Measurements from ENCODE around the gene ATP8A2. TPM values are rescaled to one million over a fixed set of nuclear protein-coding genes. Genes with fewer than 3 reads are reported as not detected.

Gene ATP8A2
- total and polyA plus RNA-seq, 9 of the 15 experiments (the other 6 are each of a cell fraction or from before 2014, with no cell fraction given): under 0.01 to 0.33 (median 0.06) TPM; not detected in 4

DNA sequence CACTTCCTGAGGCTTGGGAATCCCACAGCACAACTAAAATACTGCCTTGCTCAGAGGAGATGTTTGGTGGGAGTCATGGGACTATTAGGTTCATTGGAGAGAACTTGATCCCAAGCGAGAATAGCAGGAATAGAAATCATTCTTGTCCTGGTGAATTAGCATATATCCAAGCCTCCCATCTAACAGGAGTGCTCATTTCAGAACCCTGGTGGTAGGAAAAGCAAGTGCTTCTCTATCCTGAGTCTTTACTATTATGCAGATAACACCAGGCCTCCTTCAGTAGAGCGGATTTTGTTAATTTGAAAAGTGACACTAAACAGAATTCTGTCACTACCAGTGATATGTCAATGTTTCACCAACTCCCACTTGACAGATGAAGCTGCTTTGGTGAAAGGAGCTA is 199.5 kb downstream of the ATP8A2 start:
- ChIA-PET POLR2A (no interaction called here), CTCF (ENCODE audit: low intra/inter-chr PET ratio) (interaction anchor here (0.7 kb wide), 1 partner anchor 382 kb away, joined by 3 read pairs; no protein-coding TSS in a partner anchor)
- TF ChIP-seq MCM2 (IDR thresholded peaks at IDR 0.05; ENCODE audit: low read depth) (no peak), ZNF217 (CRISPR knock-in tag; IDR thresholded peaks at IDR 0.05) (no peak), PHF20 (IDR thresholded peaks at IDR 0.05; ENCODE audit: partially characterized antibody) (no peak), ZNF76 (CRISPR knock-in tag; IDR thresholded peaks at IDR 0.05; ENCODE audit: borderline replicate concordance) (no peak), KAT2B (IDR thresholded peaks at IDR 0.05; ENCODE audit: low read depth, low read length) (no peak), KAT8 (IDR thresholded peaks at IDR 0.05; ENCODE audit: low read depth) (no peak)
- TF ChIP-seq, protein P1, sequence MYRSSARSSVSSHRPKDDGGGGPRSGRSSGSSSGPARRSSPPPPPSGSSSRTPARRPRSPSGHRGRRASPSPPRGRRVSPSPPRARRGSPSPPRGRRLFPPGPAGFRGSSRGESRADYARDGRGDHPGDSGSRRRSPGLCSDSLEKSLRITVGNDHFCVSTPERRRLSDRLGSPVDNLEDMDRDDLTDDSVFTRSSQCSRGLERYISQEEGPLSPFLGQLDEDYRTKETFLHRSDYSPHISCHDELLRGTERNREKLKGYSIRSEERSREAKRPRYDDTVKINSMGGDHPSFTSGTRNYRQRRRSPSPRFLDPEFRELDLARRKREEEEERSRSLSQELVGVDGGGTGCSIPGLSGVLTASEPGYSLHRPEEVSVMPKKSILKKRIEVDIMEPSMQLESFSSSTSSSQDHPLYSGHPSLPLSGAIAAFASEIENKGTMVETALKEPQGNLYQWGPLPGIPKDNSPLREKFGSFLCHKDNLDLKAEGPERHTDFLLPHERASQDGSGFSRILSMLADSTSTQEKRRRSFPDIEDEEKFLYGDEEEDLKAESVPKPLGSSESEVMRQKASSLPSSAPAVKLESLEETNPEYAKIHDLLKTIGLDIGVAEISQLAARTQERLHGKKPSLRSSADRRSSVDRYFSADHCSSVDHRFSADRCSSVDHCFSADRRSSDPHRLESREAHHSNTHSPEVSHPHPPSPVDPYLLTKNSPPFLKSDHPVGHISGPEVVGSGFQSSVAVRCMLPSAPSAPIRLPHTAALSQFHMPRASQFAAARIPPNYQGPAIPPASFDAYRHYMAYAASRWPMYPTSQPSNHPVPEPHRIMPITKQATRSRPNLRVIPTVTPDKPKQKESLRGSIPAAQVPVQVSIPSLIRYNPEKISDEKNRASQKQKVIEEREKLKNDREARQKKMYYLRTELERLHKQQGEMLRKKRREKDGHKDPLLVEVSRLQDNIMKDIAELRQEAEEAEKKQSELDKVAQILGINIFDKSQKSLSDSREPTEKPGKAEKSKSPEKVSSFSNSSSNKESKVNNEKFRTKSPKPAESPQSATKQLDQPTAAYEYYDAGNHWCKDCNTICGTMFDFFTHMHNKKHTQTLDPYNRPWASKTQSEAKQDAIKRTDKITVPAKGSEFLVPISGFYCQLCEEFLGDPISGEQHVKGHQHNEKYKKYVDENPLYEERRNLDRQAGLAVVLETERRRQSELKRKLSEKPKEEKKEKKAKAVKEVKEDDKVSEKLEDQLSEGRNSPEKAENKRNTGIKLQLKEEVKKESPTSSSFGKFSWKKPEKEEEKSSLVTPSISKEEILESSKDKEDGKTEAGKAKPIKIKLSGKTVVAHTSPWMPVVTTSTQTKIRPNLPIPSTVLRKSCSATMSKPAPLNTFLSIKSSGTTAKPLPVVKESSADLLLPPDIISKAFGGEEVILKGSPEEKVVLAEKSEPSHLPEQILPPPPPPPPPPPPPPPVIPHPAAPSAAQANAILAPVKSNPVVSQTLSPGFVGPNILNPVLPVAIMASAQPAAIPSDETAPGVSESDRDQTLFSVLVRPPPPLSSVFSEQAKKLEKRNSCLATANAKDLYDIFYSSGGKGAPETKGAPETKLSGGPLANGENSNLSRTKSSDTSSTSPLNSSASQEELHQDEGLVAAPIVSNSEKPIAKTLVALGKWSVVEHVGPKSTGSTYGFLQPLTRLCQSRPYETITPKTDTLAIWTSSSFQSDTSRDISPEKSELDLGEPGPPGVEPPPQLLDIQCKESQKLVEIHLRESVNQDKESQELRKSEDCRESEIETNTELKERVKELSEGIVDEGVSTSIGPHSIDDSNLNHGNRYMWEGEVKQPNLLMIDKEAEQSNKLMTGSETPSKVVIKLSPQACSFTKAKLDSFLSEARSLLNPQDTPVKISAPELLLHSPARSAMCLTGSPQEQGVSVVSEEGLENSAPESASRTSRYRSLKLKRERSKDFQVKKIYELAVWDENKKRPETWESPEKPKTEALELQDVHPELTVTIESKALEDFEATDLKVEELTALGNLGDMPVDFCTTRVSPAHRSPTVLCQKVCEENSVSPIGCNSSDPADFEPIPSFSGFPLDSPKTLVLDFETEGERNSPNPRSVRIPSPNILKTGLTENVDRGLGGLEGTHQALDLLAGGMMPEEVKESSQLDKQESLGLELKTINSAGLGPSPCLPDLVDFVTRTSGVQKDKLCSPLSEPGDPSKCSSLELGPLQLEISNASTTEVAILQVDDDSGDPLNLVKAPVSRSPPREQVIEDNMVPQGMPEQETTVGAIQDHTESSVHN (IDR thresholded peaks at IDR 0.05; ENCODE audit: borderline replicate concordance in 1 of 2, low read depth in 1 of 2): no peak
- TF ChIP-seq, protein P2, sequence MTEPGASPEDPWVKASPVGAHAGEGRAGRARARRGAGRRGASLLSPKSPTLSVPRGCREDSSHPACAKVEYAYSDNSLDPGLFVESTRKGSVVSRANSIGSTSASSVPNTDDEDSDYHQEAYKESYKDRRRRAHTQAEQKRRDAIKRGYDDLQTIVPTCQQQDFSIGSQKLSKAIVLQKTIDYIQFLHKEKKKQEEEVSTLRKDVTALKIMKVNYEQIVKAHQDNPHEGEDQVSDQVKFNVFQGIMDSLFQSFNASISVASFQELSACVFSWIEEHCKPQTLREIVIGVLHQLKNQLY (CRISPR knock-in tag; conservative IDR thresholded peaks at IDR 0.05): no peak
- TF ChIP-seq, protein P3, sequence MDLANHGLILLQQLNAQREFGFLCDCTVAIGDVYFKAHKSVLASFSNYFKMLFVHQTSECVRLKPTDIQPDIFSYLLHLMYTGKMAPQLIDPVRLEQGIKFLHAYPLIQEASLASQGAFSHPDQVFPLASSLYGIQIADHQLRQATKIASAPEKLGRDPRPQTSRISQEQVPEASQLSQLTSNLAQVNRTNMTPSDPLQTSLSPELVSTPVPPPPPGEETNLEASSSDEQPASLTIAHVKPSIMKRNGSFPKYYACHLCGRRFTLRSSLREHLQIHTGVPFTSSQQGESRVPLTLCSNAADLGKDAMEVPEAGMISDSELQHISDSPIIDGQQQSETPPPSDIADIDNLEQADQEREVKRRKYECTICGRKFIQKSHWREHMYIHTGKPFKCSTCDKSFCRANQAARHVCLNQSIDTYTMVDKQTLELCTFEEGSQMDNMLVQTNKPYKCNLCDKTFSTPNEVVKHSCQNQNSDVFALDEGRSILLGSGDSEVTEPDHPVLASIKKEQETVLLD (IDR thresholded peaks at IDR 0.05): no peak
- peaks cover 0 to 14% of the 10 kb centered on the region in 2 experiments; a peak in 2 of 5 replicates for H3K27me3 ChIP-seq (ENCODE audit: control insufficient read depth in 2 of 2, insufficient read depth in 2 of 2, low read length in 2 of 2)
- no peak overlapping the region for H3K4me3 ChIP-seq
- no peaks in the 10 kb centered on the region for H3K9me1 ChIP-seq (ENCODE audit: control insufficient read depth, insufficient read depth, low read length)
- intact Hi-C loops (cut with micrococcal nuclease): loop anchor here (5.0 to 10.0 kb wide), 2 partner anchors 491 to 566 kb away; no protein-coding TSS in a partner anchor
- H4K20me1 ChIP-seq (replicated peaks; ENCODE audit: control insufficient read depth, insufficient read depth, low read length): no peaks in the 10 kb centered on the region
- H3K4me1 ChIP-seq (replicated peaks in 1 of 2; ENCODE audit: control insufficient read depth in 2 of 2, insufficient read depth in 2 of 2, low read length in 2 of 2): no peaks in the 10 kb centered on the region
- H3K27ac ChIP-seq (ENCODE audit: extremely low read depth, low read depth, low read length): no peak overlapping the region
- FAIRE-seq (no peak), ATAC-seq (no peak), DNase-seq (ENCODE audit: extremely low read depth in 1 of 4, low spot score in 3 of 4) (no peak)
- H3K36me3 ChIP-seq (ENCODE audit: control insufficient read depth, insufficient read depth, low read length): no peaks in the 10 kb centered on the region
- H3K79me2 ChIP-seq (ENCODE audit: control insufficient read depth, insufficient read depth, low read length): no peaks in the 10 kb centered on the region
- no peaks in the 10 kb centered on the region for H3K9me3 ChIP-seq (replicated peaks; ENCODE audit: control insufficient read depth, insufficient read depth, low read depth, low read length)
- no peak overlapping the region for H3K4me2 ChIP-seq (ENCODE audit: insufficient read depth, low read length)
- no peak overlapping the region for H2AFZ ChIP-seq (ENCODE audit: low read depth, low read length)
- WGBS (ENCODE audit: insufficient coverage, low coverage, missing lambda C conversion rate): 0% methylated on average over 2 of the region's 2 CpGs
- no peak overlapping the region for H3K9ac ChIP-seq (ENCODE audit: insufficient read depth in 1 of 2, low read depth in 2 of 2, low read length in 2 of 2)
- in situ Hi-C loops (cut with MboI): loop anchor here (10.0 kb wide), 1 partner anchor 494 kb away; no protein-coding TSS in a partner anchor
- no TSS peak for BruUV-seq (replicated peaks)

All from K562 (cell line).